Fibroblast of the aortic adventitia (primary cell): Measurements from ENCODE around the gene NMUR1. TPM values are rescaled to one million over a fixed set of nuclear protein-coding genes. Genes with fewer than 3 reads are reported as not detected.

Experiments
- DNase-seq: peaks from one replicate; pipeline ENCODE4 v3.0.0-alpha.2; 2010; ENCODE audit warnings: low read depth
- H3K4me3 ChIP-seq: 2 replicates; pipeline ENCODE4 v1.5.1; 2011; ENCODE audit warnings: low read depth, mild to moderate bottlenecking, control low read depth, low read length, moderate library complexity
- CTCF ChIP-seq: IDR thresholded peaks from 2 replicates; pipeline ENCODE4 v1.5.1; 2011; ENCODE audit warnings: mild to moderate bottlenecking, low read length, control low read depth, inconsistent platforms; ENCODE audit not compliant: insufficient read depth
- total RNA-seq: library from RNA; depleted of rRNA; stranded (reverse); fragments of >200 nt; gene quantifications from 2 replicates; pipeline ENCODE4 v1.2.3, GENCODE V29; 2012; ENCODE audit warnings: low replicate concordance

The NMUR1 gene
- total RNA-seq, 1 donor, result not detected

GRCh38 chr2:231531466-231531865 is 1.2 kb upstream of the NMUR1 start:
- TF ChIP-seq CTCF, result no peak
- H3K4me3 ChIP-seq, result no peak overlapping the region
- DNase-seq, result no peak

DNA sequence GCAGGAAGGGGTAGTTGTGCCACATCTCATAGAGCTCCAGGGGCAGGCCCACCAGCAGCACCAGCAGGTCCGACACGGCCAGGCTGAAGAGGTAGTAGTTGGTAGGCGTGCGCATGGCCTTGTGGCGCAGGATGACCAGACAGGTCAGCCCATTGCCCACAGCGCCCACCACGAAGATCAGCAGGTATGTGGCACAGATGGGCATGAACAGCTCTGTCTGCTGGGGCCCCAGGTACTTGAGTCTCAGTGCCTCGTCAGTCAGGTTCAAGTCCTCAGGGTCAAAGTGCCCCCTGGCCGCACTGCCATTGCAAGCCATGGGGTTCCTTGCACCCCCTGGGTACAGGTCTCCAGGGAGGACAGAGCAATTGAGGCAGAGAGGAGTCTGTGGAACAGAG is 1.6 kb downstream of the NMUR1 start:
- no peak for TF ChIP-seq CTCF
- H3K4me3 ChIP-seq, result no peak overlapping the region
- no peak for DNase-seq

GRCh38 chr2:231527955-231528635 is 2.1 kb downstream of the NMUR1 start:
- no peak for TF ChIP-seq CTCF
- DNase-seq, result no peak
- H3K4me3 ChIP-seq, result no peak overlapping the region

DNA sequence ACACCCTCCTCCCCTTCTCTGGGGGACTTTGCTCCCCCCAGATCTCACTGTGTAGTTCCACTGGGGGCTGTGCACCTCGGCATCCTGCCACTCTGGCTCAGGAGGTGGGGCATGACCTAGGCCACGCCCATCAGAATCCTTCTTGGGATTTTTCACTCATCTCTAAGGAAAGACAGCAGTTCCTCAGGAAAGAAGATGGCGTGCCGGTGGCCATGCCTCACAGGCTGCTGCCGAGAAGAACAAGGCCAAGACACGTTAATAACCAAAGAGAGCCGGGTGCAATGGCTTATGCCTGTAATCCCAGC is 3.2 kb downstream of the NMUR1 start:
- no peak for TF ChIP-seq CTCF
- H3K4me3 ChIP-seq, result no peak overlapping the region
- no peak for DNase-seq

DNA sequence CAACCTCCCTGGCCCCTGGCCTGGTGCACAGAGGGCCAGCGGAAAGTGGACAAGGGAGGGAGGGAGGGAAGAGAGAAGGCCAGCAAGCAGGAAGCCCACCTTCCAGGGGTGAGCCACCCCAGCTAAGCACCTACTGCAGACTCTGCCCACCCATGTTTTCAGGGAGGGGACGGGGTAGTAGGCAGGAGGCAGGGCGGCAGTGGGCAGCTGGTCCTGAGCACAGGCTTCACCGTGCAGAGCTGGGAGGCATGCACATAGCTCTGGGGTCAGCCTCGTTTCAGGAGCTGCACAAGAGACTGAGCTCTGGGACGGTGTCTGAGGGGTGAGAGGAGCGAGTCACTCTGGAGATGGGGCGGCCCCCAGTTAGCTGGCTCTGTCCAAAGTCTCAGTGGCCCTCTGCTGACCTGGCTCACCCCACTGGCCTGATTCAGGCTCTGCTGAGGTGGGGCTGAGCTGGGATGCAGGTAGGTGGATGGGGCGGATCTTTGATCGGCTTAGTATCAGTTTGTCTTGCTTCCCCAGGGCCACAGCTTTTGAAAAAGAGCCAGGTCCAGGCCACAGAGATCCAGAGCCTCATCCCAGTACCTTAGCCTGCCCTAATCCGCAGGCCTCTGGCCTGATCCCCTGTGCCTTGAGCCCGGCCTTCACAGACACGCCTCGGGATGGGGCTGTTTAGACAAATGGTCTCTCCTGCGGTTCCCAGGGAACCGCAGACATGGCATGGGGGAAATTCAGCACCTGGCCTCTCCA is 3.7 kb downstream of the NMUR1 start:
- no peak for DNase-seq
- TF ChIP-seq CTCF, result no peak
- no peak overlapping the region for H3K4me3 ChIP-seq

GRCh38 chr2:231525248-231526163 is 4.7 kb downstream of the NMUR1 start:
- TF ChIP-seq CTCF, result no peak
- DNase-seq, result no peak

More at GRCh38 chr2:231525248-231526163, 4.7 kb downstream of the NMUR1 start:
- H3K4me3 ChIP-seq, result no peak overlapping the region
